Sigmoid colon (tissue), 4 donors: Measurements from ENCODE around the gene SDHAF2.

Experiments used
- CTCF ChIP-seq, 4 experiments: fragments of 450-650 bp in 3 of 4; fragments of 200-600 bp in 1 of 4; IDR thresholded peaks; one replicate each; pipeline ENCODE4 v1.5.1; 2016 to 2019; ENCODE audit warnings: antibody characterized with exemption in 4 of 4, mild to moderate bottlenecking in 3 of 4, moderate library complexity in 2 of 4
- EP300 ChIP-seq, 4 donors: sonication (generic); formaldehyde crosslinking; IDR thresholded peaks; one replicate each; pipeline ENCODE4 v1.6.1; 2017; ENCODE audit warnings: antibody characterized with exemption in 4 of 4
- POLR2A ChIP-seq, 2 donors: fragments of 450-650 bp; IDR thresholded peaks; one replicate each; pipeline ENCODE4 v1.6.1; 2016; ENCODE audit warnings: antibody characterized with exemption in 2 of 2, mild to moderate bottlenecking in 2 of 2, moderate library complexity in 2 of 2
- POLR2AphosphoS5 ChIP-seq, 4 donors: sonication (generic); formaldehyde crosslinking; IDR thresholded peaks; one replicate each; pipeline ENCODE4 v1.6.1; 2017; ENCODE audit warnings: antibody characterized with exemption in 4 of 4

GRCh38 chr11:61404641-61405040 lies 25.3 kb upstream of the SDHAF2 start:
- TF ChIP-seq CTCF (IDR thresholded peaks at IDR 0.05) = no peak
- TF ChIP-seq POLR2A (IDR thresholded peaks at IDR 0.05) = no peak
- TF ChIP-seq POLR2AphosphoS5 (IDR thresholded peaks at IDR 0.05) = no peak
- no peak for TF ChIP-seq EP300 (IDR thresholded peaks at IDR 0.05)
